ENCODE results near the gene DPY19L3. TPM values are rescaled to one million over a fixed set of nuclear protein-coding genes. Genes with fewer than 3 reads are reported as not detected.

DPY19L3 gene
- polyA plus RNA-seq, 1 of the 3 experiments (the other 2 are of a cell fraction) = 25.2 TPM

DNA sequence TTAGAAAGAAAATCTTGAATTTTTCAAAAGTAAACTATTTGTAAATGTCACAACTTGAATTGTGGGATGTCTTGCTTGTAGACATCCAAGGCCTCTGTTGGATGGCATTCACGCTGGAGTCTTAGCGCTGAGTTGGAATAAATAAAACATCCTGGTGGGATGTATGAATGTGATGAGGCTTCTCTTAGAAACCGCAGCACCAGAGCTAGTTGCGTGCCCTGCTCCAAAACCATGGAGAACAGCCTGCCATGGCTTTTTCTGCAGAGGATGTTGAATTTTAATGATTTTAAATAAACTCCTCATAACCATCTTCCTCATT is 70.4 kb downstream of the DPY19L3 start:
- no peak for TF ChIP-seq ELF1 (IDR thresholded peaks at IDR 0.05)
- no peak for TF ChIP-seq FOXJ3 (CRISPR knock-in tag; IDR thresholded peaks at IDR 0.05)
- TF ChIP-seq, protein P1, sequence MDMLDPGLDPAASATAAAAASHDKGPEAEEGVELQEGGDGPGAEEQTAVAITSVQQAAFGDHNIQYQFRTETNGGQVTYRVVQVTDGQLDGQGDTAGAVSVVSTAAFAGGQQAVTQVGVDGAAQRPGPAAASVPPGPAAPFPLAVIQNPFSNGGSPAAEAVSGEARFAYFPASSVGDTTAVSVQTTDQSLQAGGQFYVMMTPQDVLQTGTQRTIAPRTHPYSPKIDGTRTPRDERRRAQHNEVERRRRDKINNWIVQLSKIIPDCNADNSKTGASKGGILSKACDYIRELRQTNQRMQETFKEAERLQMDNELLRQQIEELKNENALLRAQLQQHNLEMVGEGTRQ (IDR thresholded peaks at IDR 0.05; ENCODE audit: borderline replicate concordance, low read depth, low read length) = no peak
- no peak for TF ChIP-seq MEF2A (IDR thresholded peaks at IDR 0.05; ENCODE audit: borderline replicate concordance, low read depth)
- TF ChIP-seq FOXM1 (IDR thresholded peaks at IDR 0.05; ENCODE audit: low read depth) = no peak
- TF ChIP-seq SIN3A (IDR thresholded peaks at IDR 0.05; ENCODE audit: borderline replicate concordance, low read depth, low read length) = no peak
- TF ChIP-seq CHD2 (IDR thresholded peaks at IDR 0.05; ENCODE audit: low read length, partially characterized antibody) = no peak
- no peak for TF ChIP-seq EZH2phosphoT487 (IDR thresholded peaks at IDR 0.05; ENCODE audit: borderline replicate concordance, low read depth)
- no peak for TF ChIP-seq GATA2 (CRISPR knock-in tag; IDR thresholded peaks at IDR 0.05)
- TF ChIP-seq EP300 (IDR thresholded peaks at IDR 0.05; ENCODE audit: borderline replicate concordance in 1 of 2, low read depth in 1 of 2, low read length in 1 of 2) = no peak
- no peak for TF ChIP-seq NFIC (IDR thresholded peaks at IDR 0.05; ENCODE audit: borderline replicate concordance)
- TF ChIP-seq RCOR1 (IDR thresholded peaks at IDR 0.05; ENCODE audit: low read length) = no peak
- TF ChIP-seq TEAD4 (IDR thresholded peaks at IDR 0.05; ENCODE audit: borderline replicate concordance, insufficient read depth) = no peak
- TF ChIP-seq NRF1 (IDR thresholded peaks at IDR 0.05; ENCODE audit: low read depth, low read length) = no peak
- no peak for TF ChIP-seq RXRA (IDR thresholded peaks at IDR 0.05; ENCODE audit: borderline replicate concordance, low read depth)
- TF ChIP-seq SMC3 (IDR thresholded peaks at IDR 0.05; ENCODE audit: low read depth, low read length) = no peak
- TF ChIP-seq, protein P2, sequence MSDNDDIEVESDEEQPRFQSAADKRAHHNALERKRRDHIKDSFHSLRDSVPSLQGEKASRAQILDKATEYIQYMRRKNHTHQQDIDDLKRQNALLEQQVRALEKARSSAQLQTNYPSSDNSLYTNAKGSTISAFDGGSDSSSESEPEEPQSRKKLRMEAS (IDR thresholded peaks at IDR 0.05; ENCODE audit: low read depth) = no peak
- no peak for TF ChIP-seq YY1 (IDR thresholded peaks at IDR 0.05; ENCODE audit: low read depth)
- no peak for TF ChIP-seq RFX5 (IDR thresholded peaks at IDR 0.05; ENCODE audit: low read length)
- no peak for TF ChIP-seq RAD21 (IDR thresholded peaks at IDR 0.05; ENCODE audit: low read length)
- WGBS (ENCODE audit: low lambda C conversion rate) = 93% methylated on average over 4 of the region's 4 CpGs
- no peak overlapping the region for H3K4me2 ChIP-seq
- H3K4me1 ChIP-seq (ENCODE audit: control insufficient read depth in 1 of 2, insufficient read depth in 2 of 2, low read depth in 1 of 2, low read length in 1 of 2) = peaks cover 0 to 7% of the 10 kb centered on the region in 2 experiments; a peak in 1 of 4 replicates
- CTCF ChIA-PET = interaction anchor here (1.4 kb wide), 1 partner anchor 94 kb away, joined by 5 read pairs; no protein-coding TSS in a partner anchor
- no peaks in the 10 kb centered on the region for H3K9me3 ChIP-seq
- H3K27me3 ChIP-seq (ENCODE audit: insufficient read depth) = no peaks in the 10 kb centered on the region
- POLR2A ChIA-PET = no interaction called here
- H2AFZ ChIP-seq (ENCODE audit: low read depth) = no peak overlapping the region
- no peaks in the 10 kb centered on the region for H3K9me2 ChIP-seq
- no peak overlapping the region for H3K9ac ChIP-seq
- H3K79me2 ChIP-seq (ENCODE audit: insufficient read depth) = no peaks in the 10 kb centered on the region
- no peak overlapping the region for H3K4me3 ChIP-seq (ENCODE audit: low read depth in 2 of 2, low read length in 1 of 2)
- H3K36me3 ChIP-seq (replicated peaks in 1 of 2; ENCODE audit: control insufficient read depth in 1 of 2, insufficient read depth in 2 of 2, low read length in 1 of 2) = peaks cover 22 to 54% of the 10 kb centered on the region in 2 experiments
- no peak overlapping the region for H3K27ac ChIP-seq (ENCODE audit: low read depth in 2 of 2, low read length in 1 of 2)
- DNase-seq = no peak
- no peaks in the 10 kb centered on the region for H3F3A ChIP-seq (replicated peaks; ENCODE audit: insufficient read depth)
- H4K20me1 ChIP-seq (ENCODE audit: insufficient read depth) = no peaks in the 10 kb centered on the region

DNA sequence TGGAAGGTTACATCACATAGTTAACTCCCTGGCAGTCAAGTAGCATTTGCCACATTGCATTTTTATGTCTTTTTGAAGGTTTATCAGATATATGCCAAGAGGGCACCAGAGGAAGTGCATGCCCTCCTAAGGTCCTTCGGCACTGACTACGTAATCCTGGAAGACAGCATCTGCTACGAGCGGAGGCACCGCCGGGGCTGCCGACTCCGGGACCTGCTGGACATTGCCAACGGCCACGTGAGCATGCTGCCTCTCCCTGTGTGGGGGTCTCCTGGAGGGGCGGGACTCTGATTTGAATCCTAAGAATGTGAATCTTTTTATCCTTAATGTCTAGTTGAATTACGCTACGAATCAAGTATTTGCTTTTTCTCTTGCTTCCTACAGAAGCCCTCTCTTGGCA is 74.8 kb downstream of the DPY19L3 start:
- Histone ChIP-seq H3K27ac (ENCODE audit: low read depth in 2 of 2, low read length in 1 of 2) (no peak overlapping the region), H3K4me2 (no peak overlapping the region), H3K4me3 (ENCODE audit: low read depth in 2 of 2, low read length in 1 of 2) (no peak overlapping the region), H3K9me3 (no peaks in the 10 kb centered on the region), H3F3A (replicated peaks; ENCODE audit: insufficient read depth) (no peaks in the 10 kb centered on the region), H3K4me1 (ENCODE audit: control insufficient read depth in 1 of 2, insufficient read depth in 2 of 2, low read depth in 1 of 2, low read length in 1 of 2) (peaks cover 0 to 11% of the 10 kb centered on the region in 2 experiments; a peak in 2 of 4 replicates), H3K9ac (no peak overlapping the region), H3K79me2 (ENCODE audit: insufficient read depth) (no peaks in the 10 kb centered on the region), H3K36me3 (replicated peaks in 1 of 2; ENCODE audit: control insufficient read depth in 1 of 2, insufficient read depth in 2 of 2, low read length in 1 of 2) (peaks cover 31 to 63% of the 10 kb centered on the region in 2 experiments), H3K27me3 (ENCODE audit: insufficient read depth) (no peaks in the 10 kb centered on the region), H3K9me2 (no peaks in the 10 kb centered on the region), H2AFZ (ENCODE audit: low read depth) (no peak overlapping the region), H4K20me1 (ENCODE audit: insufficient read depth) (no peaks in the 10 kb centered on the region)
- POLR2A ChIA-PET = no interaction called here
- no peak for DNase-seq
- WGBS (ENCODE audit: low lambda C conversion rate) = 95% methylated on average over 13 of the region's 13 CpGs
- CTCF ChIA-PET = no interaction called here
- TF ChIP-seq, protein P3, sequence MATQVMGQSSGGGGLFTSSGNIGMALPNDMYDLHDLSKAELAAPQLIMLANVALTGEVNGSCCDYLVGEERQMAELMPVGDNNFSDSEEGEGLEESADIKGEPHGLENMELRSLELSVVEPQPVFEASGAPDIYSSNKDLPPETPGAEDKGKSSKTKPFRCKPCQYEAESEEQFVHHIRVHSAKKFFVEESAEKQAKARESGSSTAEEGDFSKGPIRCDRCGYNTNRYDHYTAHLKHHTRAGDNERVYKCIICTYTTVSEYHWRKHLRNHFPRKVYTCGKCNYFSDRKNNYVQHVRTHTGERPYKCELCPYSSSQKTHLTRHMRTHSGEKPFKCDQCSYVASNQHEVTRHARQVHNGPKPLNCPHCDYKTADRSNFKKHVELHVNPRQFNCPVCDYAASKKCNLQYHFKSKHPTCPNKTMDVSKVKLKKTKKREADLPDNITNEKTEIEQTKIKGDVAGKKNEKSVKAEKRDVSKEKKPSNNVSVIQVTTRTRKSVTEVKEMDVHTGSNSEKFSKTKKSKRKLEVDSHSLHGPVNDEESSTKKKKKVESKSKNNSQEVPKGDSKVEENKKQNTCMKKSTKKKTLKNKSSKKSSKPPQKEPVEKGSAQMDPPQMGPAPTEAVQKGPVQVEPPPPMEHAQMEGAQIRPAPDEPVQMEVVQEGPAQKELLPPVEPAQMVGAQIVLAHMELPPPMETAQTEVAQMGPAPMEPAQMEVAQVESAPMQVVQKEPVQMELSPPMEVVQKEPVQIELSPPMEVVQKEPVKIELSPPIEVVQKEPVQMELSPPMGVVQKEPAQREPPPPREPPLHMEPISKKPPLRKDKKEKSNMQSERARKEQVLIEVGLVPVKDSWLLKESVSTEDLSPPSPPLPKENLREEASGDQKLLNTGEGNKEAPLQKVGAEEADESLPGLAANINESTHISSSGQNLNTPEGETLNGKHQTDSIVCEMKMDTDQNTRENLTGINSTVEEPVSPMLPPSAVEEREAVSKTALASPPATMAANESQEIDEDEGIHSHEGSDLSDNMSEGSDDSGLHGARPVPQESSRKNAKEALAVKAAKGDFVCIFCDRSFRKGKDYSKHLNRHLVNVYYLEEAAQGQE (IDR thresholded peaks at IDR 0.05; ENCODE audit: low read depth, low read length) = no peak
- TF ChIP-seq MXI1 (IDR thresholded peaks at IDR 0.05; ENCODE audit: low read depth, low read length) (no peak), FOXJ3 (CRISPR knock-in tag; IDR thresholded peaks at IDR 0.05) (no peak), NFIC (IDR thresholded peaks at IDR 0.05; ENCODE audit: borderline replicate concordance) (no peak), RFX5 (IDR thresholded peaks at IDR 0.05; ENCODE audit: low read length) (no peak)

All from SK-N-SH (cell line).